ENCODE measurements around the gene SLC35B3.

- TF ChIP-seq CTCF (IDR thresholded peaks at IDR 0.05) (no peak), POLR2A (IDR thresholded peaks at IDR 0.05) (no peak)
Observed at GRCh38 chr6:8402546-8402945, 32.8 kb downstream of the SLC35B3 start.

All from esophagus squamous epithelium (tissue), 4 donors.